ENCODE measurements around the gene LILRA1.
"Not testable (repeated sequence)": the region's sequence is repeated elsewhere in the genome, so short reads cannot be mapped to it uniquely, and the experiment has no call there.

LILRA1 gene

DNA sequence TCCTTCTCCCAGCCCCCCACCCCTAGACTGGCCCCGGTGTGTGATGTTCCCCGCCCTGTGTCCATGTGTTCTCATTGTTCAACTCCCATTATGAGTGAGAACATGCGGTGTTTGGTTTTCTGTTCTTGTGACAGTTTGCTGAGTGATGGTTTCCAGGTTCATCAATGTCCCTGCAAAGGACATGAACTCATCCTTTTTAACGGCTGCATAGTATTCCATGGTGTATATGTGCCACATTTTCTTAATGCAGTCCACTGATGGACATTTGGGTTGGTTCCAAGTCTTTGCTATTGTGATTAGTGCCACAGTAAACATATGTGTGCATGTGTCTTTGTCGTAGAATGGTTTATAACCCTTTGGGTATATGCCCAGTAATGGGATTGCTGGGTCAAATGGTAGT lies 15.2 kb upstream of the LILRA1 start:
- not testable (repeated sequence) for DNase-seq

DNA sequence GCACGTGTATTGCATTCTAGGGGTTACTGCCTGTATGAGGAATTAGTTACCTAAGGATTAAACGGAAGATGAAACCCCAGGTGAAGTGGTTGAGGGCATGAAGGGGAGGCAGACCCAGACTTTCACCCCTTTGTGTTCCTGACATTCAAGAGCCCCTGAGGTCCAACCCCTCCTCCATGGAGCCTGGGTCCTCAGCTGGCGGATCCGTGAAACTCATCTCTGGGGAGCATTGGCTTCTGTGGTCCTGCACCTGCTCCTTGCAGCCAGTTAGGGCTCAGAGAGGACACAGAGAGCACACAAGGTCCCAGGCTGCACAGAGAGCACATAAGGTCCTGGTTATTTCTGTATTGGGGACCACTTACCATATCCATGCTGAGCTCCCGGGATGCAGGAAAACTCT lies 7.0 kb upstream of the LILRA1 start:
- no peak for DNase-seq

DNA sequence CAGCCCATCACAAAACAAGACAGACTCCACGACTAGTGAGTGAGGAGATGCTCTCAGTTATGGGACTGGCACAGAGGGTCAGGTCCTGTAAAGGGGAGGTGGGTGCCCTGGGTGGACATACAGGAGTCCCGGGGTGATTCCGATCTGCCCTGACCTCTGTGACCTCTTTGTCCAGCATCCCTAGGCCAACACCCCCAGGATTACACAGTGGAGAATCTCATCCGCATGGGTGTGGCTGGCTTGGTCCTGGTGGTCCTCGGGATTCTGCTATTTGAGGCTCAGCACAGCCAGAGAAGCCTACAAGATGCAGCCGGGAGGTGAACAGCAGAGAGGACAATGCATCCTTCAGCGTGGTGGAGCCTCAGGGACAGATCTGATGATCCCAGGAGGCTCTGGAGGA lies 6.4 kb upstream of the LILRA1 start:
- DNase-seq, result no peak

DNA sequence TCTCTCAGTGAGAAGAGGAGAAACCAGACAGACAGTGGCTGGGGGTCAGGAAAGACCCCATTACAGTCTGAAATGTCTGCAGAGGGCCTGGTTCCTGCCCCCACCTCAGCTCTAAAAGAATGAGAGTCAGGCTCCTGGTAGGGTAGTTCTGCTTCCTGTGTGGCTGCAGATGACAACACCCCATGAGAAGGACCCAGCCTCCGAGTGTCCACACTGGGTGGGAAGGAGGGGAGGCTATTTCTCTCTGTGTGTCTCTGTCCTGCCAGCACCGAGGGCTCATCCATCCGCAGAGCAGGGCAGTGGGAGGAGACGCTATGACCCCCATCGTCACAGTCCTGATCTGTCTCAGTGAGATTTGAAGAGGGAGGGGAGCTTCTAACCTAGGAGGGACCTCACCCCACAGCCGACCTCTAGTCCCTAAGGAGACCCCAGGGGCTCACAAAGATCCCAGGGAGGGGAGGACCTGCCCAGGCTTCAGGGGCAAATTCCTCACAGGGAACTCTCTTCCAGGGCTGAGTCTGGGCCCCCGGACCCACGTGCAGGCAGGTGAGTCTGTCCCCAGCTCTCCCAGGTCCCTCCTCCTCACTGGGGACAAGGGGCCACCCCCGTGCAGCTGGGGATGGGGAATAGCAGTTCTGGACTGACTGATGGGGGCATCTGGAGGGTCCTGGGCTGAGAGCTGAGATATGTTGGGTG lies 647 bp downstream of the LILRA1 start:
- not testable (repeated sequence) for DNase-seq

DNA sequence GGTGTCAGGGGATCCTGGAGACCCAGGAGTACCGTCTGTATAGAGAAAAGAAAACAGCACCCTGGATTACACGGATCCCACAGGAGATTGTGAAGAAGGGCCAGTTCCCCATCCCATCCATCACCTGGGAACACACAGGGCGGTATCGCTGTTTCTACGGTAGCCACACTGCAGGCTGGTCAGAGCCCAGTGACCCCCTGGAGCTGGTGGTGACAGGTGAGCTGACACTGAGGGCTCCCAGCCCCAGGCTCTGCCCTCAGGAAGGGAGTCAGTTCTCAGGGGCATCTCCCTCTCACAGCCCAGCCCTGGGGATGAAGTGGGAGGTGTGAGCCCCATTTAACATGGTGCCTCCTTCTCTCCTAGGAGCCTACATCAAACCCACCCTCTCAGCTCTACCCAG lies 1.3 kb downstream of the LILRA1 start:
- DNase-seq, result no peak

DNA sequence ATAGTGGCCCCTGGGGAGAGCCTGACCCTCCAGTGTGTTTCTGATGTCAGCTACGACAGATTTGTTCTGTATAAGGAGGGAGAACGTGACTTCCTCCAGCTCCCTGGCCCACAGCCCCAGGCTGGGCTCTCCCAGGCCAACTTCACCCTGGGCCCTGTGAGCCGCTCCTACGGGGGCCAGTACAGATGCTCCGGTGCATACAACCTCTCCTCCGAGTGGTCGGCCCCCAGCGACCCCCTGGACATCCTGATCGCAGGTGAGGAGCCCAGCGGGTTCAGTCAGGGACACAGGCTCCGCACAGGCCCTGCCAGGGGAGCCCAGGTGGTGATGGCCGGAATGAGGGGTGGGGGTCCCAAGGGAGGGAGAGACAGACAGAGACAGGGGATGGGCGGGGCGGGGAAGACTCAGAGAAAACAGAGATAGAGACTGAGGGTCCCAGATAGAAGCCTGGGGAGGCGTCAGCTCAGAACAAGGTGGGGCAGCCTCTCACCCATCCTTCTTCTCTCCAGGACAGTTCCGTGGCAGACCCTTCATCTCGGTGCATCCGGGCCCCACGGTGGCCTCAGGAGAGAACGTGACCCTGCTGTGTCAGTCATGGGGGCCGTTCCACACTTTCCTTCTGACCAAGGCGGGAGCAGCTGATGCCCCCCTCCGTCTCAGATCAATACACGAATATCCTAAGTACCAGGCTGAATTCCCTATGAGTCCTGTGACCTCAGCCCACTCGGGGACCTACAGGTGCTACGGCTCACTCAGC lies 2.4 kb downstream of the LILRA1 start:
- DNase-seq, result not testable (repeated sequence)

DNA sequence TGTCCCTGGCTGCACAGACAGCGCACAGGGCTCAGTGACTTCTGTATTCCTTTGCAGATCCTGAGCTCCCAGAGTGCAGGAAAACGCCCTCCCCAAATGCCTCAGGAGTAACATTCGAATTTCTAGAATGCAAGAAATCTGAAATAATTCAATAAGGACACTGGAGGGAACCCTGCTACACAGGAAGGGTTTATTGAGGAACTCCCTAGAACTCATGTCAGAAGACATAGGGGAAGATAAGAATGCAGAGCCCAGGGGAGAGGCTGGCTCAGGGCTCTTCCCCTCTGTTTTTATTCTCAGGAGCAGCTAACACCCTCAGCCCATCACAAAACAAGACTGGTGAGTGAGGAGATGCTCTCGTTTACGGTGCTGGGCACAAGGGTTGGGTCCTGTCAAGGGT lies 6.8 kb downstream of the LILRA1 start:
- no peak for DNase-seq

DNA sequence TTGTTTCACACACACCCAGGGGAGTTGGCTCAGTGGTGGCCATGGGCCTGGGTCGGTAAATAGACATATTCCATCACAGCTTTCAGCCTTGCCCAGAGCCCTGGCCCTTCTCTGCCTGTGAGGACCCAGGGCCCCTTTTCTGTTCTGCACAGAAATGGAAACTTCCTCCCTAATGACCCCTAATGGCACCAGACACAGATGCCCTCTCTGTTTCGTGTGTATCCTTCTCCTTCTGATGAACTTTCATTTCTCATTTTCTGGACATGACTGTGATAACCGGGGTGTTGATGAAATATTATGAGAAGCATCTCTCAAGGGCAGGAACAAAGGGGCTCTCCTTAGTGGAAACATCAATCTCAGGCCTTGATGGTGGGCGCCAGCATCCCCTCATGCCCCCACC lies 12.8 kb downstream of the LILRA1 start:
- no peak for DNase-seq

DNA sequence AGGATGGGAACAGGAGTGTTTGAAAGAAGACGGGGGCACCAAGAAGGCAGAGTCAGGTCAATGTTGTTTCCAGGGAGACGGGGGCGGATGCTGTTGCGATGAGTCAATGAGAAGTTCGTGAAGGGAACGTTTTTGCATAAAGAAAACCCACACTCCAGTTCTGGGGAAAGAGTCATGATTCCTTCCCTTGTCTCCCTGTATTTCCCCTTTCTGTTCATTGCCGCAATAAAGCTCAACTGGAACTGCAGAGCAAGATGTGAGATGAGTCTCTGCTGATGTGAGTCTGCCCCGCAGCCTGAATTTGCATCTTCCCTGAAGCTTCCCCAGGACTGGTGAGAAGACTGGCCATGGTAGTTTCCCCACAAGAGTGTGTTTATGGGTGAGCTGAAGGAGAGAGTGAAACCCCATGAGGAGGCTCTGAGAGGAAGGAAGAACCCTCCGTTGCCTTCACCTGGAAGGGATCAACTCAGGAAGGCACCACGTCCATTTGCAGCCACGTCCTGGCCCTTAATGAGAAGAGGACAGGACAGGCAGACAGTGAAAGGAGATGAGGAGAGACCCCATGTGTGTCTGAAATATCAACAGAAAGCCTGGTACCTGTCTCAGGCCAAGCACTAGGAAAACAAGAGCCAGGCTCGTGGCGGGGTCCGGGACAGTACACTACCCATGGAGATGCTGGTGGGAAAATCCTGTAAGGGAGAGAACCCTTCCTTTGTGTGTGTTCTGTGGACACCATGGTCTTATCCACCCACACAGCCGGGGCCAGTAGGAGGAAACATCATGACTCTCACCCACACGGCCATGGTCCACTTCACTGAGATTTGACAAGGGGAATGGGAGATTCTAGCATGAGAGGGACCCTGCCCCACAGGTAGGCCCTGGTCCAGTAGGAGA lies 13.7 kb downstream of the LILRA1 start:
- DNase-seq, result no peak

DNA sequence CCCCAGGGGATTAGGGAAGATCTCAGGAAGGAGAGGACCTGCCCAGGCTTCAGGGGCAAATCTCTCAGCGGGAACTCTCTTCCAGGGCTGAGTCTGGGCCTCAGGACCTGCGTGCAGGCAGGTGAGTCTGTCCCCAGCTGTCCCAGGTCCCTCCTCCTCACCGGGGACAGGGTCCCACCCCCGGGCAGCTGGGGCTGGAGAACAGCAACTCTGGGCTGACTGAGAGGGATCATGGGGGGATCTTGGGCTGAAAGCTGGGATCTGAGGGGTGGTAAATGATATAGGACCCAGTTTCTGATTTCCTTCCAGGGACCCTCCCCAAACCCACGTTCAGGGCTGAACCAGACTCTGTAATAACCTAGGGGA lies 14.3 kb downstream of the LILRA1 start:
- DNase-seq, result no peak

DNA sequence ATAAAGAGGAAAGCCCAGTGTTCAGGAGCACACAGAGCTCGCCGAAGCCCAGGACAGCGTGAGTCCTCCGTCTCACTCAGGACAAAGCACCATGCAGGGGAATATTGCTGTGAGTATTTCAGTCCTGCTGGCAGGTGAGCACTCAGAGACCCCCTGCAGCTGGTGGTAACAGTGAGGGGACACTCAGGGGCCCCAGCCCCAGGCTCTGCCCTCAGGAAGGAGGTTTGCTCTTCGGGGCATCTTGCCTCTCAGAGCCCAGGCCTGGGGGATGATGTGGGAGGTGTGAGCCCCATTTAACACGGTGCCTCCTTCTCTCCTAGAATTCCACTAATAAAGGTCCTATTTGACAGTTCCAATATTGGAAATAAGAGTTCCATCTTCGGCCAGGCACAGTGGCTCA lies 14.8 kb downstream of the LILRA1 start:
- DNase-seq, result no peak

DNA sequence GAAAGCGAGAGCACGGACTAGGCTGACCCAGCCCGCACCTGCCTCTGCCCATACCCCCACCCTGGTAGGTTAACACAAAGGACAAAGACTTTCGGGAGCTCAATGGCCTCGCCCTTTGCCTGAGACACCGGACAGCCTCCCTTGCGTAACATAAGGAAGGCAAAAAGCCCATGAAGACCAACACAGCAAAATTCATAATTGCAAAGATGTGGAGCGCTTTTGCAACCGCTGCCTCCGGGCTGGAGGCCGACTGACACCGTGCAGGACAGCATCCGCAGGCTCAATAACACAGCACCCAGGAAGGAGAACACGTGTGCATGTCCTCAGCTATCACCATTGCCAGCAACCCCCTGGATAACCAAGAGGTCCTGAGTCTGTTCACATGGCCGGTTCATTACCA lies 15.4 kb downstream of the LILRA1 start:
- no peak for DNase-seq

DNA sequence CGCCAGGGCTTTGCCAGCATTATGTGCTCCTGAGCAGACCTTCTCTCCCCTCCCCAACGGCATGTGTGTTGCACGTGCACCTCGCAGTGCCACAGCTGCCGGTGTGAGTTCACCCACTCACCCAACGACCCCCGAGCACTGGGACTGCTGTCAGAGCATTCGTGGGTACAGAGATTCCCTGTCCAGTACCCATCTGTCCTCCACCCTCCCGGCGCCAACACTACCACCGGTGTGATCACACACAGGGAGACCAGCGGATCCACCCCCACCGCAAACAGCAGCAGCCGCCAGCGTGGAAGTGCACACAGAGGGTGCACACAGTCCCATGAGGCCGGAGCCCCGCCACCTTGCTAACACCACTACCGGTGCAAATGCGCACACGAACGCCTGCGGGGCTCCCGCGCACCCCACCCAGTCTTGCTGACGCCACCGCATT lies 15.9 kb downstream of the LILRA1 start:
- no peak for DNase-seq

DNA sequence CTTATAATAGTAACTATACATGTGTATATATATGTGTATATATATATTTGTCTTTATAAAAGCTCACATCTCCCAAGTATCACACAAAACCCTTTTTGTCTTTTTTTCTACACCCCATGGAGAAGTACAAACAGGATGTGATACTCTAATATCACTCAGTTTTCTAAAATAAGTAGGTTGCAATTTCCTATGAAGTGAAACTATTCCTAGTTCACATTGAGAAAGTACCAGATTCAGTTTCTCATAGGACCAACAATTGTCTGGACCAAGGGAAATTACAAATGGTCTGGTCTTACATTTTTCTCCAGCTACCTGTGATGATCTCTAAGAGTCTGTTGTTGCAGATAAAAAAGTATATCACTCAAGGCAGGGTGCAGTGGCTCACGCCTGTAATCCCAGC lies 19.0 kb downstream of the LILRA1 start:
- DNase-seq, result no peak

DNA sequence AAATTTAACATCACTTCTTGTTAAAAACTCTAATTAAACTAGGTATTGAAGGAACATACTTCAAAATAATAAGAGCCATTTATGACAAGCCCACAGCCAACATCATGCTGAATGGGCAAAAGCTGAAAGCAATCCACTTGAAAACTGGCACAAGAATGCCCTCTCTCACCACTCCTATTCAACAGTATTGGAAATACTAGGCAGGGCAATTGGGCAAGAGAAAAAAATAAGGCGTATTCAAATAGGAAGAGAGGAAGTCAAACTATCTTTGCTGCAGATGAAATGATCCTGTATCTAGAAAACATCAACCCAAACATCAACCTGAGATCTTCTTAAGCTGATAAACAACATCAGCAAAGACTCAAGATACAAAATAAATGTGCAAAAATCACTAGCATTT lies 21.3 kb downstream of the LILRA1 start:
- DNase-seq, result no peak

DNA sequence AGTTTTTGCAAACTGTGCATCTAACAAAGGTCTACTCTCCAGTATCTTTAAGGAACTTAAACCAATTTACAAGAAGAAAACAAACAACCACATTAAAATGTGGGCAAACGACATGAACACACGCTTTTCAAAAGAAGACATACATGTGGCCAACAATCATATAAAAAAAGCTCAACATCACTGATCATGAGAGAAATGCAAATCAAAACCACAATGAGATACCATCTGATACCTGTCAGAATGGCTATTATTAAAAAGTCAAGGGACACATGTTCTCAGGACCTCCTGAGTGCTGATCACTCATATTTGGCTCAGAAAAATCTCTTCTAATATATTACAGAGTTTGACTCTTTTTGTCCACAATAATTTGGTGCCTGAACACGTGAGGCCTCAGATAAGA lies 22.6 kb downstream of the LILRA1 start:
- no peak for DNase-seq

DNA sequence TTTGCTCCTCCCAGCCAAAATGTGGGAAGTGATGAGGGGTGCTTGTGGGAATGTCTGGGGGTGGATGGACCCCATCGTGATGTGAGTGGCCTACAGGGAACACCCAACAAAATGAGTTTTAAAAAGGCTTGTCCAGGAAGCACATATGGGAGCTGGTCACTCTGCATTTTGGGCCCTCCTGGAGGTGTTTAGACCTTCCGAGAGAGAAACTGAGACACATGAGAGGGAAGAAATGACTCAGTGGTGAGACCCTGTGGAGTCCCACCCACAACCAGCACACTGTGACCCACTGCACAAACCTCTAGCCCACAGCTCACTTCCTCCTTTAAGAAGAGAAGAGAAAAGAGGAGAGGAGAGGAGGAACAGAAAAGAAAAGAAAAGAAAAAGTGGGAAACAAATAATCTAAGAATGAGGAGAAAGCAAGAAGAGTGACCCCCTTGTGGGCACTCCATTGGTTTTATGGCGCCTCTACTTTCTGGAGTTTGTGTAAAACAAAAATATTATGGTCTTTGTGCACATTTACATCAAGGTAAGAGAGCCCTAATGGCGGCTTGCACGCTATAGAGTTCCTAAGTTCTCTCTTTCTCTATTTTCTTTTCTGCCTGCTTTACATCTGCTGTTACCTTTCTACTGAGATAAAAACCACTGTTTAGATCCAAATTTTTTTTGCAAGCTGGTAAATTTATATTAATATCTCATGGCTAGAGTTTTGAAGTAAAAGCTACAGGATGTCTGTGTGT lies 23.6 kb downstream of the LILRA1 start:
- no peak for DNase-seq

DNA sequence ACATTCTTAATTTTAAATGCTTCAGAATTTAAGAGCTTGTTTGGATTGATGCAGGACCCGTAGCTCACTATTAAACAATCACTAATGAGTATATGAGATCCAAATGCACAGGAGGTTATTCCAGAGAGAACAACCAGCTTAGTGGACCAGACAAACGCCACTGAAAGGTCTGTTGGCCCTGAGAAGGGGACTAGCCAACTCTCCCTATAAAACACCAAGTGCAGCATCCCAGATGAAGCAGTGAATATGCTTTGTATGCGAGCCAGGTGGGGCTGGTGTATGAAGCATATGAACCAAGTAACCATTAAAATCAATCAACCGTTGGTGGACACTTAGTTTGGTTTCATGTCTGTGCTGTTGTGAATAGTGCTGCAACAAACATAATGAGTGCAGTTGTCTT lies 27.0 kb downstream of the LILRA1 start:
- no peak for DNase-seq

DNA sequence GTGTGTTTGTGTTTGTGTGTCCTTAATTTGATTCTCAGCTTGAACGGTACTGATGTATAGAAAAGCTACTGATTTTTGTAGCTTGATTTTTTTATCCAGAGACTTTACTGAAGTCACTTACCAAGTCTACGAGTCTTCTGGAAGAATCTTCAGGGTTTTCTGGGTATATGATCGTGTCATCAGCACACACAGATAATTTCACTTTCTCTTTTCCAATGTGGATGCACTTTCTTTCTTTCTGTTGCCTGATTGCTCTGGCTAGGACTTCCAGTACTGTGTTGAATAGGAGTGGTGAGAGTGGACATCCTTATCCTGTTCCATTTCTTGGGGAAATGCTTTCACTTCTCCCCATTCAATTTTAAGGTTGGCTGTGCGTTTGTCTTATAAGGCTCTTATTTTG lies 29.0 kb downstream of the LILRA1 start:
- DNase-seq, result no peak

DNA sequence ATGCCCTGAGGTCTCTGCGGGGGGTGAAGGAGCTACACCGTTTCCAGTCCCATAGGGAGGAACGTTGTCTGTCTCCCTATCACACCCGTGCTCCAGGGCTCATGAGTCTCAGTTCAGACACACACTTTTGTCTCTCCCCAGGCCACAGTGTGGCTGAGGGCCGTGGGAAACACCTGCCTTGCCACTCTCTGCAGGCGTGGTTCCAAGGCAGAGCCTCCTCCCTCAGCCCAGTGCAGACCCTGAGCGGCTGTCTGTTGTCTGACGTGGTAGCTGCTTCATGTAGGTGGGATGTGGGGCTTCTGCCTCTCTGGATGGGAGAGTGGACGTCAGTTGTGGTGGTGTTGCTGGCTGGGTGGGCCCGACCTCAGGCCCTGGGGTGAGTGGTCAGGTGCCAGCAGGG lies 30.8 kb downstream of the LILRA1 start:
- not testable (repeated sequence) for DNase-seq

DNA sequence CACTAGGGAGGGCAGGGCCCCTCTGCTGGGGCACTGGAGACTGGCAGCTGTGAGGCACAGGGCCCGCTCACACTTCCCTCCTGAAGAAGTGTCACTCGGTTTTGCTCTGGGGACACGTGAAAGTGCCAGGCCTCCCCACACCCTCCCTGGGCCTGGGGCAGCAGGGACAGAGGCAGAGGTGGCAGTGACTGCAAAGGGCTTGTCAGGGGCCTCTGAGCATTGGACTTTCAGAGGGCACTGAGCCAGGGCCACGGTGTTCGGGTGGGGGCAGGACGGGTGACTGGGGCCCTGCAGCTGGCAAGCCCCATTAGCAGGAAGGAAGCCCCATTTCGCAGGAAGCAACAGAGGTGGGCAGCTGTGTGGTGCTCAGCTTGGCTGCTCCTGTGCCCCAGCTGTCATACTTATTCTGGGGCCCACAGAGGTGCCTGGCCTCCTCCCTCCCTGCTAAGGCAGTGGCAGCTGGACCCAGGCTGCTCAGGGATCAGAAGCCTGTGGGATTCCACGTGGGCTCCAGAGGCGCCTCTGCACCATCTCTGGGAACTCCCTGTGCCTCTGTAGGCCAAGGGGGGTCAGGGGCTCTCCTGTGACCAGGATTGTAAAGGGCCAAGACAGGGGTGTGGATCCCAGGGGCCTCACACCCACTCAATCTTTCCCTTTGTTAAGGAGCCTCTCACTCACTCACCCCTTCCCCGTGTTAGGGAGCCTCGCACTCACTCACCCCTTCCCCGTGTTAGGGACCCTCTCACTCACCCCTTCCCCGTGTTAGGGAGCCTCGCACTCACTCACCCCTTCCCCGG lies 31.7 kb downstream of the LILRA1 start:
- DNase-seq, result not testable (repeated sequence)

DNA sequence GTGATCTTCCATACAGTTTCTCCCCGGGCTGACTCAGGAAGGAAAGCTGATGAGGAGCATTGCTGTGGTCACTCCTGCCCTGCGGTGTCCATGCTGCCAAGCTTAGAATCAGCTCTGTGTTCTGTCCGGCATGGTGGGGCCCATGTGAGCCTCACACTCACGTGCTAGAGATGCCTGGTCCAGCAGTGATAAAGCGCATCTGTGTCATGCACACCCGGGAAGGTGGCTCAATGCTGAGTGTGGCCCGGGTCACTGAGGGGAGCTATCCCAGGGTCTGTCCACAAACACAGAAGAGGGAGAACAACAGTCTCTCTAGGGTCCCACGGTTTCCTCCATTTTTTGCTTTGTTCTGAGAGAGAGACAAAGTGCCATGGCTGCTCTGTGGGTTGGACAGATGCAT lies 33.3 kb downstream of the LILRA1 start:
- DNase-seq, result no peak

Data from DMS53 (cell line).